Midbrain (tissue), 1 donor: ENCODE measurements around the gene MNT.
A peak's percentile ranks its signal among the peaks of the same experiment; 100 is the strongest.

Experiments used
- DNase-seq: peaks from one replicate; lab custom pipeline; 2025; lab: John Stamatoyannopoulos, UW

The MNT gene

DNA sequence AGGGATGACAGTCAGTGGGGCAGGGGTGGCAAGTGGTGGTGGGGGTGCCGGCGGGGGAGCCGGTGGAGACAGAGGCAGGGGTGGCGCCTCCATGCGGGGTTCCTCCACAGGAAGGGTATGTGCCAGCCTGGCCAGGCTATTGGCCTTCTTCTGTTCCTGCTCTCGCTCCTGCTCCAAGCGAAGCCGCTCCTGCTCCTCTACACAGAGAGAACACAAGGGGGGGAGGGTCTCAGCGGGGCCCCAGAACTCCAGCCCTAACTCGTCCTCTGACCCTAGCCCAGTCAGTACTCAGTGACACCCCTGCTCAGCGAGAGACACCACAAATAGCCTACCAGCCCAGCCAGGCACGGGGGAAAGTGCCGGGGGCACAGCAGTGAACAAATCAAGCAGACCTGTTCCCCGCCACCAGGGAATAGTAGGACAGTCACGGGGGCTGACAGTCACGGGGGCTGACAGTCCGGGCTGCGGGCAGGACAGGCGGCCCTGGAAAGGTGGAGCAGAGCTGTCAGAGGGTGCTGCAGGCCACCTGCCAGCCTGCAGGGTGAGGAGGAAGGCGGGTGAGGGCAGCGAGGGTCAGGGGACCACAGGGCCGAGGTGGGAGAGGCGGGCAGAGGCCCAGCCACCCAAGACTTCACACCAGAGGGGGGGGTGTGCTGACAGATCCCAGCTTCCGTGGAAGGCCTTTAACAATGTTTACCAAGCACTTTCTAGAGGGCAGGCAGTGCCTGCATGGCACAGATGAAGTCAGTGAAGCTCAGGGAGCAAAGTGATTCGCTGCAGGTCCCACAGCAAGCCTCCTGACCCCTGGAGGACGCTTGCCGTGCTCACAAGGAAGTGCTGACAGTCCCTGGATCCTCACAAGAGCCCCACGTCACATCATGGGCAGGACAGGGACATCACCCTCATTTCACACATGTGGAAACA is 5.3 kb downstream of the MNT start:
- no peak for DNase-seq

DNA sequence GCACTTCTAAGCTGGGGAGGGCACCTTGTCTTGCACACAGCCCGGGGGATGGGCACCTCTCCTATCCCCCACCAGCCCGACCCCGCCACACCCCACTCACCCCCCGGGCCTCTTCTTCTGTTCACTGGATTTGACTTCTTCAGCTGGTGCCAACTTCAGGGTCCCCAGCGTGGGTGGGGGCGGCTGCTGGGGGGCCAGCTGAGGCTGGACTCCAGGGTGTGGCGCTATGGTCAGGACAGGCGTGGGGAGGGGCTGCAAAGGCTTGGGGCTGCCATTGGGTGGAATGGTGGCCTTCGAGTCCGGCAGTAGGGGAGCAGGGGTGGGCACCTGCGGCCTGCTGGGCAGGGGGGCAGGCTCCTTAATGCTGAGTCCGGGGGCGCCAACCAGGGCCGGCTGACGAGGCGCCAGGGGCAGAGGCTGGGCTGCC is 6.1 kb downstream of the MNT start:
- no peak for DNase-seq

- DNase-seq: no peak
Measured at GRCh38 chr17:2393954-2394749, 6.7 kb downstream of the MNT start.

DNA sequence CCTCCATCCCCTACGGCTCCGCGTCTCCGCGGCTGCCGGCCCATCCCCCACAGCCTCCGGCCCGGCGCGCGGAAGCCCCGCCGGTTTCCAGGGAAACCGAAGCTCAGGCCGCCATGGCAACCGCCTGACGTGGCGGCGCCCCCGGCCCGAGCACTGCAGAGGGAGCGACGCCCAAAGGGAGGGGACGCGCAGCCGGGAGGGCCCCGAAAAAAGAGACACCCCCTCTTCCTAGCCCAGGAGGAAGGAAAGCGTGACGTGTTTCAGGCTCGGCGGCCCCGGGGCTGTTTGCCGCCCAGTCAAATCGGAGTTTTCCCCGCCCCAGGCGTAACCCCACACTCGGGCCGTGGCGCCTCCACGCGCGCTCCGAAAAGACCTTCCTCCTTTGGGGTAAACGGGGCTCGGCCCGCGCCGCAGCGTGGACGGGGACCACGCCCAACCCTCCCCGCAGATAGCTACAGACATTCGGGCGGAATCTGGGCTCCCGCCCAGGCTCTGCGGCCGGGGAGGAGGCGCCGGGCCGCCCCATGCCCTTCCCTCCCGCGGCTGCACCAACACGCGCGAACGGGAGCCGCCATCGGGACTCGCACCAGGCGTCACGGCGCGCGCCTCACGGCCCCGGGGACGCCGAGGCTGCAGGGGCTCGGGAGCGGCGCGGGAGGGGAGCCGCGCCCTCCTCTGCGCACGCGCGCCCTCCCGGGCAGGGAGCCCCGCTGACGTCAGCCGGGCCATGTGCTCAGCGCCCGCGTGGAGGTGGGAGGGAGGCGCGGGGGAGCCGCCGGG is 7.5 kb downstream of the MNT start:
- DNase-seq: peak; percentile 93

DNA sequence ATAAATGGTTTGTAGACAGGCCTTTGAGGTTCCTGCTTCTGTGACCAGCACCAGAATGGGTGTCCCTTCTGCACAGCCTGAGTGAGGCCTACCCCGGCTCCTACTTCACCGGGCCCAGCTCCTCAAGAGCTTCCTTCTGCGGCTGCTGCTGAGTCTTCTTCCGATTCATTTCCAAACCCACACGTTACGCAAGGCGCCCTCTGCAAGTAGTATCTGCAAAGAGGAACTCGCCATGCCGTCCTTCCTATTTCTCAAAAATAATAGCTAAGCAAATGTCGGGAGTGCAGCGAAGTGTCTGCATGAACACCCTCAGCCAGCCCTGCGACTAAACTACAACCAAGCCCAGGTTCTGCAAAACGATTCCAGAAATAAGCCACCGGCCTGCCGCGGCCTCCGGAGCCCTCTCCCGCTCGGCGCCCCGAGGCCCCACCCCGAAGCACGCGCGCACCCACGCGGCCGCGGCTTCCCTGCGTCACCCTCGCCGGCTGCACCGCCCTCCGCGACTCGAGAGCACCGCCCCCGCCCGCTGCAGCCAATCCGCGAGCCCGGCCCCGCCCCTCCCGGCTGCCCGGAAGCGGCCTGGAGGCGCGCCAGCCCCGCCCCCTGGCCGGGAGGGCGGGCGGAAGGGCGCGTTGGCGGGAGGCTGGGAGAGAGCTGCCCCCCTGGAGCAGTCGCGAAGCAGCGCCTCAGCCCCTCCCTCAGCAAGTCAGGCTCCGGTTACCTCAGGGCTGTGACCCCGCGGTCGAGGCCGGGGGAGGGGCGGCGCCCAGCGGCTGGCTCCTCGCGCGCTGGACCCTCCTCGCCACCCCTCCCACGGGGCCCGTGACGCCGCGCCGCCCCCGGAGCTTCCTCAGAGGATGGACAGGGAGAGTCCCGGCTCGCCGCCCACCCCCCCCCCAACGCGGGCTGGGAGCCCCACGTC is 8.3 kb downstream of the MNT start:
- DNase-seq: peak; percentile 95

GRCh38 chr17:2391597-2392251 is 9.1 kb downstream of the MNT start:
- DNase-seq: no peak

DNA sequence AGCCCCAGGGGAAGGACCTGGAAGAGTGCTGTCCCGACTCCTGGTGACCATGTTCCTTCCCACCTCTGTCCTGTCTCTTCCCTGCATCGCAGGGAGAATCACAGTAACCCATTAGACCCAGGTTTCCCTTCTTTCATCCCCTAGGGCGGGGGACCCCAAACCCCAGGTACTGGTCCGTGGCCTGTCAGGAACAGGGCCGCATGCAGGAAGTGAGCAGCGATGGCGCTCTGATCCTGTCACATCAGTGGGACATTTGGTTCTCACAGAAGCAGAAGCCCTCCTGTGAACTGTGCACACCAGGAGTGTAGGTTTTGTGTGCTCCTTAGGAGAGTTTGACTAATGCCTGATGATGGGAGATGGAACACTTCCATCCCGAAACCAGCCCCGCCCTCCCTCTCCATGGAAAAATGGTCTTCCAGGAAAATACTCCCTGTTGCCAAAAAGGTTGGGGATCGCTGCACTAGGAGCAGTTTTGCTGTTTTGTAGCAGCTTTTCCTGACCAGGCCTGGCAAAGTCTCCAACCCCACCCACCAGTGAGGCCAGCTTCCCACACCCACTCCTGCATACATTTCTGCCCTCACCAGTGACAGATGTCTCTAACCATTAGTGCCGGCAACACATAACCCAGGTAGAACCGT is 10.5 kb downstream of the MNT start:
- no peak for DNase-seq

DNA sequence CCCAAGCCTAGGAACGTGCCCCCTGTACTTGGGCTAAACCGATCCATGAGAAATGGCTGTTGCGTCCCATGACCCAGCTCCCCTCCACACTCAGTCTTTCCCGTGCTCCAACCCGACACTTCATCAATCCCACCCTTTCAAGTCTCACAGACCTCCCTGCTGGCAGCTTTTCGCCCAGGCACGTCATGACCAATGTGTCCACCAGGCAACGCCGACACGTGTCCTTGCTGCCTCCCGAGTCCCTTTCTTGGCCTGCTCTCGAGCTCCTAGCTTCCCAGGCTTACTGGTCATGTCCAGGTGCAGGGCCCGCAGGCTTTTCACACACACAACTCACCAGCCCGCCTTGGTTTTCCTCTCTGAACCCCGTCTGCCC is 12.2 kb downstream of the MNT start:
- DNase-seq: no peak

DNA sequence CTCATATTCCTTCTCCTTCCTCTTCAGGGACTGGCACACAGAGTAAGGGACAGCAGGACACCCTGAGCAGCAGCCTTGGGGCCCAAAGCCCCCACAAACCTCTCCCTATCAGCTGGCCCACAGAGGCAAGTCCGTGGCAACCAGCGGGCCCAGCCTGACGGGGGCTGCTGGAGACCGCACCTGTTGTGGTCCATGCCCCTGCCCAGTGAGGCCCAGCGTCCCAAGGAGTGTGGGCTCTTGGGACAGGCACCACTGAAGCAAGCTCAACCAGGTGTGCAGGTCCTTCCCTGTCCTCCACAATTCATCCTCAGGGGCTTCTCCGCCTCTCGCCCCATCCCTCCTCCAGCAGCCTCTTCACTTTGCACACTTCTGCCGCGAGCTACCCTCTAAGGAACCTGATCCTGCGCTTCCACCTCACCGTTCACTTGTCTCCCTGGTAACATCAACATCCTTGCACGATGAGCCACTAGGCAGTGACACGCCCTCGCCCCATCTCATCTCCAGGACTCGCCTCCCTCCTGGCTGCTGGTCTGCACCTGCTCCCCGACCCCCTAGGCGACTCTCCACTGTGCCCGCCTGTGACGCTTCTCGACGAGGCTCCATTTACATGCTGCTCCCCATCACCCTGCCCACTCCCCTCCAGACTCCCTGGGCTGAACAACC is 12.7 kb downstream of the MNT start:
- DNase-seq: no peak

DNA sequence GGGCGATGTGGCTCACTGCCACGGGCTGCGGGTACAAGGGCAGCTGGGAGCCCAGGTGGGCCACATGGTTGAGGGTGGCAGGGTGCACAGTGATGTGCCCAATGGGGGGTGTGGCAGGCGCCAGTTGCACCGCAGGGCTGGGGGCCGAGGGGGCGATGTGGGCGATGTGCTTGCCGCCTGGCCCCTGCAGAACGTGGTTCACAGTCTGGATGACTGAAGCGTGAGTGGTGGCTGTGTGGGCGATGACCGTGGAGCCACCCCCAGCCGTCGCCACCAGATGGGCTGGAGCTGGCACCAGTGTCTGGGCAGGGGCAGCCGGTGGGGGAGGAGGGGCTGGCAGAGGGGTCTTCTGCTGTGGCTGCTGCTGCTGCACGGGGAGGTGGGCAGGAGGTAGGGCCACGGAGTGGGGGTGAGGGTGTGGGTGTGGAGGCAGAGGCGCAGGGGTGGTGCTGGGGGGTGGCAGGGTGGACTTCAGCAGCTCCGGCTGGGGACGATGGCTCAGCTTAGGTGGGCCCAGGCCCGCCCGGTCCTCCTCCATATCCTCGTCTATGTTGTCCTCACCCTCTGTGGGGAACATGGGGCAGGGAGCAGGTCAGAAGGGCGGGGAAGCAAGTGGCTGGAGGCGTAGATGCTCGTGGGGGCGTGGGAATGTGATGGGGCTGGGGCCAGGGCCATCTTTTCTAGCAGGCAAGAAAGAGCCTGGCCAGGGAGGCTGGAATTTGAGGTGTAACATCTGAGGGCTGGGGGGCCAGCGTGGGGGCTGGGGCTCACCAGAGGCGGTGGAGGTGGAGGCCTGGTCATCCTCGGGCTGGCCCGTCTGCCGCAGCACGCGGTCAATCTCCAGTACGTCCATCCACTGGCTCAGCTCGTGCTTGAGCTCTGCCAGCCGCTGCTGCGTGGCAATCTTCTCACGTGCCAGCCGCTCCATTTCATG is 13.5 kb downstream of the MNT start:
- DNase-seq: no peak

- DNase-seq: no peak
Measured at GRCh38 chr17:2386400-2387085, 14.3 kb downstream of the MNT start.

DNA sequence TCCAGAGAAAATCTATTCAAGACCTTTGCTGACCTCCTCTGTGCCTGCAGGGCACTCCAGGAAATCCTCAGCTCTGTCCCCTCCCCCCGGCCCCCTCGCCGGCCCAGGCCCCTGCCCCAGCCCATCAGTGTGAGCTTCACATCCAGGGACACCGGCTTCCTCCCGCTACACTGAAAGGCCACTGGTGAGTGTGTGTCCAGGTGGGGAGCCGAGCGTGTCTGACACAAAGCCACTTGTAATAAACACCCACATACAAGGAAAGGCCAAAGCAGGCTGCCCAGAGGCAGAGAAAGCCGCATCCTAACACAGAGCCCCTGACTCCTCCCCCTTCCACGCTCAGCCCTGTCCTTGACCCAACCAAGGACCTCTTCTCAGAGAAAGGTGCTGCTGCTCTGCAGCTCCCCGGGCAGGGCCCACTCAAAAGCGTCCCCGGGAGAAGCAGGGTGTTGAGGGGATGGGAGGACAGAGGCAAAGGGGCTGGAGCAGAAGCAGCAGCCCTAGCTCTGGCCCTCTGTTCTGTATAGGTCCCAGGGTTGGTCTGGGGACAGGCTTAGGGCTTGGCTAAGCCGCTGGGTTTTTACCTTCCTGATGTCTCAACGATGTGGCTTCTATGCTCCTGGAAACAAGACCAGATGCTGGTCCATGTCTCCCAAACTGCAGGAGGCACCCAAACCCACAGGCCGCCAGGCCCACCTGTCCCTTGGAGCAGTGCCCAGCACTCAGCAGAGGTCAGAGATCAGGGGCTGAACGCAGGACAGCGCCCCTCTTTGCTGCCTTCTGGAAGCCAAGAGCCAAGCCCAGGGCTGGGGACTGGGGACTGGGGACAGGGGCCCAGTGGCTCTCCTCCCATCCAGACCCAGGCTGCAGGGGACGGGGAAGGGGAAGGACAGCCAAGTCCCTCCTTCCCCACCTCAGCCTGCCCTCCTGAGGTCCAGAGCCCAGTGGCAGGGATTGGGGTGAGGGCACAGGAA is 15.3 kb downstream of the MNT start:
- no peak for DNase-seq

DNA sequence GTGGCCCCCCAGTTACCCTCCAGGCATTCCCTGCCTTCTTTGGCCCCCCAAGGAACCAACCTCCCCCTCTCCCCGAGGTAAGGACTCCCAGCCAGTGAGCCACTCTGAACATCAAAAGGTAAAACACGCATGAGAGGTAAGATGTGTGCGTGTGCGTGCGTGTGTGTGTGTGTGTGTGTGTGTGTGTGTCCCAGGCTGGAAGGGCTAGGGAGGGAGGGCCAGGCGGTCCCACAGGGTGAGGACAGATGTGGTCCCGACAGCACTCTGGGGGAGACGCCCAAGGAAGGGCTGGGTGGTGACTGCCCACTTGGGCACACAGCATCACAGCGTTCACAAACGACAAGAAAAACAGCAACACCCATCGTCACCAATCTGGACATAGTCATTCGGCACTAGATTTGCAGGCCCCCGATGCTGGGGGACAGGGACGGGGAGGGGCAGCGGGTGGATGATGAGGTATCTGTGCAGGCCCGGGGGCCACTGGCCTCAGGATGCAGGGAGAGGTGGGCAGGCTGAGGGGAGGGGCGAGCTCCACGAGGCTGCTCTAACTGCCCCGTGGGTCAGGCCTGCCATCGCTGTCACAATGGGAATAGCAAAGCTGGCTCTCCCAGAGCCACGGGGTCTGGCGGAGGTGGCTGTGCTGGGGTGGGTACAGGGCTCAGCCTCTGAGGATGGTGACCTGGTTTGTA is 16.3 kb downstream of the MNT start:
- DNase-seq: no peak

GRCh38 chr17:2383628-2384167 is 17.2 kb downstream of the MNT start:
- no peak for DNase-seq

DNA sequence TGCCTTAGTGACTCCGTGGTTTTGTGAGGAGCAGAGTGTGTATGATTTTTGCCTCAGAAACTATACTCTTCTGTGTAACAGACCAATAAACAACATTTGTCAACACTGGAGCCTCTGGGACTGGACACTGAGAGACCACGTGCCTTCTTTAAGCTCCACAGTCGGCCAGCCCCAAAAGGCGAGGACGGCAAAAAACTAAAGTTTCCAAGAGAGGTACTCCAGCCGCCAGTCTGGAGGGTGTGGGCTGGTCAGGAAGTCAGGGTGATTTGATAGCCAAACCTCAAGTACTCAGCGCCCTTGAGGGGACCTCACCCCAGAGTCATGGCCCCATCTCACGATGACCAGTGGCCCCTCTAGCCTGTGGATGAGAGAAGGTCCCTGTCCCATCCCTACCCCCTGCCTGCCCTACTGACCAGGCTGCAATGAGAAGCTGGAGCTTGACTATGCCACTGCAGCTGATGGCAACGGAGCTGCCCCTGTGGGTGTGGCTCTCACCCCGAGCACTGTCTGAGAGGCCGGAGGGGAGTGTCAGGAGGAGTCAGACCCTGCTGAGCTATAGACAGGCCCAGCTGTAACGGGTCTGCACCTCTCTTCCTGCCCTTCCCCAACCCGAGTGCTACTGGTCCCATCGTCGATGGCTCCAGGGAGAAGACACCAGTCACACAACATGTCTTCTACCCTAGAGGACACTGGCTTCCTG is 19.8 kb downstream of the MNT start:
- no peak for DNase-seq
